Gastrocnemius medialis (tissue), 4 donors: Measurements from ENCODE around the gene TMEM106C. TPM values are rescaled to one million over a fixed set of nuclear protein-coding genes. Genes with fewer than 3 reads are reported as not detected.

Experiments
- ATAC-seq, 2 donors: fragments of 150-250 bp; one replicate each; pipeline ENCODE4 v1.9.1; 2016
- DNase-seq, 2 donors: peaks; one replicate each; pipeline ENCODE4 v3.0.0-alpha.2; 2019
- H3K27ac ChIP-seq, 4 donors: fragments of 200-600 bp; sonication (generic); 1 replicate in 1 of 4; 2 replicates in 3 of 4; pipeline ENCODE4 v1.5.1; 2016 to 2018; ENCODE audit warnings: mild to moderate bottlenecking in 2 of 4, moderate library complexity in 1 of 4
- H3K27me3 ChIP-seq, 3 donors: fragments of 200-600 bp; sonication (generic) in 2 of 3; 1 replicate in 1 of 3; 2 replicates in 2 of 3; pipeline versions ENCODE4 v1.5.1 to v1.6.0; 2016 to 2019; ENCODE audit warnings: mild to moderate bottlenecking in 1 of 3, moderate library complexity in 1 of 3
- H3K36me3 ChIP-seq, 2 donors: fragments of 200-600 bp; sonication (generic) in 1 of 2; one replicate each; pipeline ENCODE4 v1.5.1; 2017 to 2018
- H3K4me1 ChIP-seq, 2 donors: fragments of 200-600 bp; sonication (generic) in 1 of 2; one replicate each; pipeline ENCODE4 v1.5.1; 2016 to 2017; ENCODE audit warnings: mild to moderate bottlenecking in 2 of 2
- H3K4me3 ChIP-seq, 4 donors: fragments of 200-600 bp; sonication (generic) in 3 of 4; 1 replicate in 1 of 4; 2 replicates in 3 of 4; pipeline ENCODE4 v1.5.1; 2016 to 2019; ENCODE audit warnings: mild to moderate bottlenecking in 2 of 4
- H3K9me3 ChIP-seq, 3 donors: fragments of 200-600 bp; sonication (generic) in 2 of 3; 1 replicate in 1 of 3; 2 replicates in 2 of 3; pipeline ENCODE4 v1.5.1; 2016 to 2019
- POLR2A ChIP-seq, 2 donors: fragments of 450-650 bp; IDR thresholded peaks; one replicate each; pipeline ENCODE4 v1.6.1; 2017; ENCODE audit warnings: antibody characterized with exemption in 2 of 2, mild to moderate bottlenecking in 2 of 2, moderate library complexity in 2 of 2
- in situ Hi-C, 4 donors: fragments of 200-750 bp; cut with MboI; loops; one replicate each; pipeline versions ENCODE4 v1.15.0 to v1.8.0; 2017; ENCODE audit warnings: low sequenced_read_pairs in 4 of 4
- intact Hi-C: fragments of 100-400 bp; cut with DNase I; formaldehyde crosslinking; loops from one replicate; pipeline ENCODE4 v1.15.1; 2023; ENCODE audit warnings: low total_unique reads
- total RNA-seq, 4 donors: library from RNA; depleted of rRNA; stranded (reverse); fragments of >200 nt; gene quantifications; one replicate each; pipeline versions ENCODE4 v1.1.0 to v1.2.3, GENCODE V29; 2016
- TF ChIP-seq, protein P1 (sequence below), 5 experiments: fragments of 450-650 bp in 3 of 5; fragments of 200-600 bp in 2 of 5; sonication (generic) in 2 of 5; IDR thresholded peaks in 4 of 5; conservative IDR thresholded peaks in 1 of 5; 1 replicate in 4 of 5; 2 replicates in 1 of 5; pipeline ENCODE4 v1.5.1; 2016 to 2019; ENCODE audit warnings: antibody characterized with exemption in 5 of 5, mild to moderate bottlenecking in 3 of 5, moderate library complexity in 3 of 5

Gene TMEM106C
- total RNA-seq, 4 donors from 2014 or later = 11.8 to 27.1 (median 24.8) TPM

DNA sequence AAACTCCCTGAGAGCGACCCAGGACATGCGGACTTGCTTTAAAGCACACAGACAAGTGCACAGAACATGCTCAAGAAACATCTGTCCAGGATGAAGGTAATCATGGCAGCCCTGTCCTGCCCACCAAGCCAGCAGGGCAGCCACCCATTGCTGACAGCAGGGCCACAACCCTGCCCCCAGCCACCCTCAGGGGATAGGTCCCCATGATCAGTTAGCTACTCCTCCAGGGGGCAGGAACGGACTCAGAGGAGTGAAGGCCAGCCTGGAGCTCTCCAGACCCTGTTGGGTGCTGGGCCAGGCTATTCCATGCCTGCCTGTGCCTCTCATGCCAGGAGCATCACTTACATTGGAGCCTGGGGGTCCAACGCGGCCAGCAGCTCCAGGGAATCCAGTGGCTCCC lies 15.8 kb downstream of the TMEM106C start:
- no peak for DNase-seq
- no peaks in the 10 kb centered on the region for H3K27me3 ChIP-seq
- no peak overlapping the region for H3K4me3 ChIP-seq
- no peaks in the 10 kb centered on the region for H3K9me3 ChIP-seq
- TF ChIP-seq POLR2A (IDR thresholded peaks at IDR 0.05) = no peak
- TF ChIP-seq, protein P1, sequence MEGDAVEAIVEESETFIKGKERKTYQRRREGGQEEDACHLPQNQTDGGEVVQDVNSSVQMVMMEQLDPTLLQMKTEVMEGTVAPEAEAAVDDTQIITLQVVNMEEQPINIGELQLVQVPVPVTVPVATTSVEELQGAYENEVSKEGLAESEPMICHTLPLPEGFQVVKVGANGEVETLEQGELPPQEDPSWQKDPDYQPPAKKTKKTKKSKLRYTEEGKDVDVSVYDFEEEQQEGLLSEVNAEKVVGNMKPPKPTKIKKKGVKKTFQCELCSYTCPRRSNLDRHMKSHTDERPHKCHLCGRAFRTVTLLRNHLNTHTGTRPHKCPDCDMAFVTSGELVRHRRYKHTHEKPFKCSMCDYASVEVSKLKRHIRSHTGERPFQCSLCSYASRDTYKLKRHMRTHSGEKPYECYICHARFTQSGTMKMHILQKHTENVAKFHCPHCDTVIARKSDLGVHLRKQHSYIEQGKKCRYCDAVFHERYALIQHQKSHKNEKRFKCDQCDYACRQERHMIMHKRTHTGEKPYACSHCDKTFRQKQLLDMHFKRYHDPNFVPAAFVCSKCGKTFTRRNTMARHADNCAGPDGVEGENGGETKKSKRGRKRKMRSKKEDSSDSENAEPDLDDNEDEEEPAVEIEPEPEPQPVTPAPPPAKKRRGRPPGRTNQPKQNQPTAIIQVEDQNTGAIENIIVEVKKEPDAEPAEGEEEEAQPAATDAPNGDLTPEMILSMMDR (IDR thresholded peaks at IDR 0.05 in 4 of 5, conservative IDR thresholded peaks at IDR 0.05 in 1 of 5) = no peak
- H3K4me1 ChIP-seq = no peaks in the 10 kb centered on the region
- no peaks in the 10 kb centered on the region for H3K36me3 ChIP-seq
- in situ Hi-C loops (no loop called here), intact Hi-C loops (no loop called here)
- no peak for ATAC-seq
- no peak overlapping the region for H3K27ac ChIP-seq

DNA sequence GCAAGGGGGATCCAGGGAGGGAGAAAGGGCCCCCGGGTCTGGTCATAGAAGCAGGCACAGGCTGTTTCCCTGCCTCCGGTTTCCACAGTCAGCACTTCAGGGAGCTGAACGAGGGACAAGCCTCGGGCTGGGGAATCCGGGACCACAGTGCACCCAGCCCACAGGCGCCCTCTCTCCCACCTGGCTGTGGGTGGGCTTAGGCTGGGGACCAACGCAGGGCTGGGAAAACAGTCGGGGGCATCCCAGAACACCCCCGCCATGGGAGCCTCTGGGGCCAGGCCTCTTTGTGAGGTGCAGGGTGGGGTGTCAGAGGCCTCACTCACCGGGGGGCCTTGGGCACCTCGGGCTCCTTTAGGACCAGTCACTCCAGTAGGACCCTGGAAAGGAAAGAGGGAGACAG lies 16.3 kb downstream of the TMEM106C start:
- Histone ChIP-seq H3K36me3 (no peaks in the 10 kb centered on the region), H3K27me3 (no peaks in the 10 kb centered on the region), H3K4me1 (no peaks in the 10 kb centered on the region), H3K27ac (no peak overlapping the region), H3K4me3 (no peak overlapping the region), H3K9me3 (no peaks in the 10 kb centered on the region)
- no peak for DNase-seq
- in situ Hi-C loops (no loop called here), intact Hi-C loops (no loop called here)
- TF ChIP-seq POLR2A (IDR thresholded peaks at IDR 0.05) = no peak
- TF ChIP-seq, protein P1 (IDR thresholded peaks at IDR 0.05 in 4 of 5, conservative IDR thresholded peaks at IDR 0.05 in 1 of 5) = no peak
- no peak for ATAC-seq

DNA sequence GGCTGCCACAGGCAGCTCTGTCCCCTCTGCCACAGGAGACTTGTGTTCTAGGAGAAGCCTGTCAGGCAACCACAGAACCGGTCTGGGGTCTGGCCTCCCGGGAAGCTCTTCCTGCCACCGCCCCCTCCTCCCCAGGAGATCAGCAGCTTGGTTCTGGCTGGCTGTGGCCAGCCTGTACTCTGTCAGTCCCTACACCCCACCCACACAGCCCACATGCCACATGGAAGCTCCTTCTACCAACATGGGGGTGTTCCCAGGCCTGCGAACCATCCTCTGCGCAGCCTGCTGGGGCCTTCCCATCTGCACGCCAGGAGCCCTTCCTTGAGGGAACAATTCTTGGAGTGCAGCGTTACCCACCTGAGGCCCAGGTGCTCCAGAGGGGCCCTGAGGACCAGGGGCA lies 16.8 kb downstream of the TMEM106C start:
- Histone ChIP-seq H3K4me1 (no peaks in the 10 kb centered on the region), H3K36me3 (no peaks in the 10 kb centered on the region), H3K27me3 (no peaks in the 10 kb centered on the region), H3K9me3 (no peaks in the 10 kb centered on the region), H3K27ac (no peak overlapping the region), H3K4me3 (no peak overlapping the region)
- DNase-seq = no peak
- in situ Hi-C loops (no loop called here), intact Hi-C loops (no loop called here)
- no peak for TF ChIP-seq POLR2A (IDR thresholded peaks at IDR 0.05)
- TF ChIP-seq, protein P1 (IDR thresholded peaks at IDR 0.05 in 4 of 5, conservative IDR thresholded peaks at IDR 0.05 in 1 of 5) = no peak
- no peak for ATAC-seq

DNA sequence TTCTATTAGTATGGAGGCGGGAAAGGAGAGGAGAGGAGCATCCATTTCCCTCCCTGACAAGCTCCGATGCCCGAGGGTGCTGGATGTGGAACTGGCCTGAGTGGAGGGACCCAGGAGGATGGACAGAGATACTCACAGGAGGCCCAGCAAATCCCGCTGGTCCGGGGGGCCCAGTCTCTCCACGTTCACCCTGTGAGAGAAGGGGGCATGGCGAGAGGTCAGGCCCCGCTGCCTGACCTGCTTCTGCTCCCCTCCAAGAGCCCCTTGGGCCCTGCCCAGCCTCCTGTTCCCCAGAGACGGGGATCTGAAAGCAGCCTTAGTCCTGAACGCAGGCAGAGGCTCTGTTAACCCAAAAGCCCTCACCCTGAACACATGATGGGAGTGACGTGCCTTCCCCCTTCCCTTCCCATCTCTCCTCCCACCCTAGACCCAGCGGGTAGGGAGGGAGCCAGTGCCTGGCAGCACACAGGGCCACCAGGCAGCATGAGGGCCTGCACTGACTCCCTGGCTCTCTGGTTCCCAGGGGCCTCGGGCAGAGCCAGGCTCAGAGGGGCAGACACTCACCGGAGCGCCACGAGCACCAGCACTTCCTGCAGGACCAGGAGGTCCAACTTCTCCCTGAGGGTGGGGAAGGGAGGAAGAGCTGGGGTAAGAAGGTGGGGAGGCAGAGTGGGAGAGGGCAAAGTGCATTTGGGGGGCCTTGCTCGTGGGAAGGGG lies 17.5 kb downstream of the TMEM106C start:
- in situ Hi-C loops (no loop called here), intact Hi-C loops (no loop called here)
- TF ChIP-seq, protein P1 (IDR thresholded peaks at IDR 0.05 in 4 of 5, conservative IDR thresholded peaks at IDR 0.05 in 1 of 5) = no peak
- TF ChIP-seq POLR2A (IDR thresholded peaks at IDR 0.05) = no peak

More for the DNA sequence above, 17.5 kb downstream of the TMEM106C start:
- Histone ChIP-seq H3K36me3 (no peaks in the 10 kb centered on the region), H3K4me1 (no peaks in the 10 kb centered on the region), H3K4me3 (no peak overlapping the region), H3K27me3 (no peaks in the 10 kb centered on the region), H3K27ac (no peak overlapping the region), H3K9me3 (no peaks in the 10 kb centered on the region)
- ATAC-seq (no peak), DNase-seq (no peak)
